HepG2 (cell line): Measurements from ENCODE around the gene SFT2D1. TPM values are rescaled to one million over a fixed set of nuclear protein-coding genes. Genes with fewer than 3 reads are reported as not detected.
A peak's percentile ranks its signal among the peaks of the same experiment; 100 is the strongest.

Experiments used
- ATRX ChIP-seq: sonication (generic); formaldehyde crosslinking; IDR thresholded peaks from 2 replicates; pipeline ENCODE4 v1.4.0; 2020; ENCODE audit warnings: missing genetic modification reagents, borderline replicate concordance
- FOXP1 ChIP-seq, 2 experiments: fragments of 450-650 bp in 1 of 2; IDR thresholded peaks; 2 replicates each; pipeline ENCODE4 v1.6.1; 2017 to 2018; ENCODE audit warnings: antibody characterized with exemption in 1 of 2
- KLF12 ChIP-seq: sonication (generic); formaldehyde crosslinking; IDR thresholded peaks from 2 replicates; pipeline ENCODE4 v1.4.0; 2020; ENCODE audit warnings: missing genetic modification reagents, borderline replicate concordance
- MIER2 ChIP-seq: IDR thresholded peaks from 2 replicates; pipeline ENCODE4 v1.6.1; 2016; ENCODE audit warnings: missing biosample characterization, missing genetic modification reagents
- ONECUT2 ChIP-seq: sonication (generic); formaldehyde crosslinking; IDR thresholded peaks from 2 replicates; pipeline ENCODE4 v1.4.0; 2020; ENCODE audit warnings: missing genetic modification reagents
- RFXAP ChIP-seq: sonication (generic); formaldehyde crosslinking; IDR thresholded peaks from 2 replicates; pipeline ENCODE4 v1.4.0; 2020; ENCODE audit warnings: missing genetic modification reagents, borderline replicate concordance
- SRSF4 ChIP-seq: fragments of 200-400 bp; formaldehyde crosslinking; IDR thresholded peaks from one replicate; pipeline ENCODE4 v1.6.1; 2018; ENCODE audit warnings: mild to moderate bottlenecking, low read depth, low read length, moderate library complexity; ENCODE audit not compliant: poor library complexity, severe bottlenecking
- SYNCRIP ChIP-seq: fragments of 200-400 bp; formaldehyde crosslinking; IDR thresholded peaks from 2 replicates; pipeline ENCODE4 v1.6.1; 2018; ENCODE audit warnings: mild to moderate bottlenecking, low read depth, low read length; ENCODE audit not compliant: insufficient read depth
- TARDBP ChIP-seq: sonication (generic); formaldehyde crosslinking; IDR thresholded peaks from 2 replicates; pipeline ENCODE4 v1.8.0; 2022; ENCODE audit warnings: mild to moderate bottlenecking, missing genetic modification reagents
- ZNF225 ChIP-seq: sonication (generic); formaldehyde crosslinking; IDR thresholded peaks from 2 replicates; pipeline ENCODE4 v1.4.0; 2020; ENCODE audit warnings: mild to moderate bottlenecking, missing genetic modification reagents
- ZNF263 ChIP-seq: sonication (generic); formaldehyde crosslinking; IDR thresholded peaks from 2 replicates; pipeline ENCODE4 v1.4.0; 2020; ENCODE audit warnings: missing genetic modification reagents
- ZNF446 ChIP-seq: sonication (generic); formaldehyde crosslinking; IDR thresholded peaks from 2 replicates; pipeline ENCODE4 v1.5.0; 2020; ENCODE audit warnings: mild to moderate bottlenecking, missing genetic modification reagents
- polyA plus RNA-seq, 8 experiments: library from polyadenylated mRNA; depleted of rRNA in 3 of 8; stranded (reverse) in 7 of 8; unstranded in 1 of 8; fragments of >200 nt; fragmentation: Illumina TruSeq in 4 of 8; extraction: Trizol in 4 of 8; gene quantifications; 2 replicates each; pipeline versions ENCODE4 v1.2.1 to v1.2.3, GENCODE V29; 2011 to 2016; ENCODE audit warnings: low read depth in 4 of 8, missing spikeins in 1 of 8, mixed read lengths in 1 of 8; ENCODE audit not compliant: insufficient read depth in 1 of 8
- total RNA-seq, 5 experiments: library from RNA; depleted of rRNA; stranded (reverse); fragments of >200 nt; fragmentation: Illumina TruSeq; extraction: Trizol; gene quantifications; 2 replicates each; pipeline ENCODE4 v1.2.3, GENCODE V29; 2016; ENCODE audit warnings: low read depth in 1 of 5
- TF ChIP-seq, protein P1 (sequence below): sonication (generic); formaldehyde crosslinking; IDR thresholded peaks from 2 replicates; pipeline ENCODE4 v1.4.0; 2020; ENCODE audit warnings: missing genetic modification reagents, mild to moderate bottlenecking, borderline replicate concordance
- TF ChIP-seq, protein P2 (sequence below): IDR thresholded peaks from 2 replicates; pipeline ENCODE4 v1.6.1; 2016; ENCODE audit warnings: control low read depth
- TF ChIP-seq, protein P3 (sequence below): sonication (generic); formaldehyde crosslinking; IDR thresholded peaks from 2 replicates; pipeline ENCODE4 v1.8.1; 2023; ENCODE audit warnings: missing genetic modification reagents, mild to moderate bottlenecking, borderline replicate concordance
- TF ChIP-seq, protein P4 (sequence below): sonication (generic); formaldehyde crosslinking; IDR thresholded peaks from 2 replicates; pipeline ENCODE4 v1.4.0; 2020; ENCODE audit warnings: mild to moderate bottlenecking, missing genetic modification reagents
- TF ChIP-seq, protein P5 (sequence below): sonication (generic); formaldehyde crosslinking; IDR thresholded peaks from 2 replicates; pipeline ENCODE4 v1.9.0; 2021; ENCODE audit warnings: missing genetic modification reagents, mild to moderate bottlenecking, borderline replicate concordance
- TF ChIP-seq, protein P6 (sequence below): sonication (generic); formaldehyde crosslinking; IDR thresholded peaks from 2 replicates; pipeline ENCODE4 v1.4.0; 2020; ENCODE audit warnings: mild to moderate bottlenecking, missing genetic modification reagents

The SFT2D1 gene
- total and polyA plus RNA-seq, 2 of the 13 experiments (the other 11 are each of a cell fraction or from before 2014, with no cell fraction given), result 115 to 147 TPM

DNA sequence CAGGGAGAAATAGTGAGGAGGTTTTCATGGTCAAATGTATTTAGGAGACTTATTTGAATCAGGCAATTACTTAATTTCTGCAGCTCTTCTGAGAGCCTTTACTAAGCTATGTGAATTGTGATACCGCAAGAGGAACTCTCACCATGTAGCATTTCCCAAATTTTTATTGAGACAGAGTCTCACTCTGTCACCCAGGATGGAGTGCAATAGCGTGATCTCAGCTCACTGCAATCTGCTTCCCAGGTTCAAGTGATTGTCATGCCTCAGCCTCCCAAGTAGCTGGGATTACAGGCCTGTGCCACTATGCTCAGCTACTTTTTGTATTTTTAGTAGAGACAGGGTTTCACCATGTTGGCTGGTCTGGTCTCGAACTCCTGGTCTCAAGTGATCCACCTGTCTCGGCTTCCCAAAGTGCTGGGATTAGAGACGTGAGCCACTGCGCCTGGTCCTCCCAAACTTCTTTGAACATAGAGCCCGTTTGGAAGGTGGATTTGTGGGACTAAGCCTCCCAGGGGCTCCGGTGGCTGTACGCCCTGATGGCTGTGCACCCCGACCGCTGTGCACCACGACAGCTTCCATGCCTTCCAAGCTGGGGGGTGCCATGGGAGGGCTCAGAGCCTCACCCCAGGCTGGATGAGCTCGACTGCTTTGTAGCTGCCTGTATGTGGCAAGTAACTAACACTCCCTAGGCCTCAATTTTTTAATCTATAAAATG lies 46.1 kb upstream of the SFT2D1 start (continued):
- no peak for TF ChIP-seq KLF12
- TF ChIP-seq, protein P1, sequence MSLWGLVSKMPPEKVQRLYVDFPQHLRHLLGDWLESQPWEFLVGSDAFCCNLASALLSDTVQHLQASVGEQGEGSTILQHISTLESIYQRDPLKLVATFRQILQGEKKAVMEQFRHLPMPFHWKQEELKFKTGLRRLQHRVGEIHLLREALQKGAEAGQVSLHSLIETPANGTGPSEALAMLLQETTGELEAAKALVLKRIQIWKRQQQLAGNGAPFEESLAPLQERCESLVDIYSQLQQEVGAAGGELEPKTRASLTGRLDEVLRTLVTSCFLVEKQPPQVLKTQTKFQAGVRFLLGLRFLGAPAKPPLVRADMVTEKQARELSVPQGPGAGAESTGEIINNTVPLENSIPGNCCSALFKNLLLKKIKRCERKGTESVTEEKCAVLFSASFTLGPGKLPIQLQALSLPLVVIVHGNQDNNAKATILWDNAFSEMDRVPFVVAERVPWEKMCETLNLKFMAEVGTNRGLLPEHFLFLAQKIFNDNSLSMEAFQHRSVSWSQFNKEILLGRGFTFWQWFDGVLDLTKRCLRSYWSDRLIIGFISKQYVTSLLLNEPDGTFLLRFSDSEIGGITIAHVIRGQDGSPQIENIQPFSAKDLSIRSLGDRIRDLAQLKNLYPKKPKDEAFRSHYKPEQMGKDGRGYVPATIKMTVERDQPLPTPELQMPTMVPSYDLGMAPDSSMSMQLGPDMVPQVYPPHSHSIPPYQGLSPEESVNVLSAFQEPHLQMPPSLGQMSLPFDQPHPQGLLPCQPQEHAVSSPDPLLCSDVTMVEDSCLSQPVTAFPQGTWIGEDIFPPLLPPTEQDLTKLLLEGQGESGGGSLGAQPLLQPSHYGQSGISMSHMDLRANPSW (CRISPR knock-in tag), result no peak; the same call in 1 of the 2 replicates
- TF ChIP-seq, protein P2, sequence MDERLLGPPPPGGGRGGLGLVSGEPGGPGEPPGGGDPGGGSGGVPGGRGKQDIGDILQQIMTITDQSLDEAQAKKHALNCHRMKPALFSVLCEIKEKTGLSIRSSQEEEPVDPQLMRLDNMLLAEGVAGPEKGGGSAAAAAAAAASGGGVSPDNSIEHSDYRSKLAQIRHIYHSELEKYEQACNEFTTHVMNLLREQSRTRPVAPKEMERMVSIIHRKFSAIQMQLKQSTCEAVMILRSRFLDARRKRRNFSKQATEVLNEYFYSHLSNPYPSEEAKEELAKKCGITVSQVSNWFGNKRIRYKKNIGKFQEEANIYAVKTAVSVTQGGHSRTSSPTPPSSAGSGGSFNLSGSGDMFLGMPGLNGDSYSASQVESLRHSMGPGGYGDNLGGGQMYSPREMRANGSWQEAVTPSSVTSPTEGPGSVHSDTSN (CRISPR knock-in tag), result 0 out of 2 replicates have a peak, but pooled peaks have one; percentile 4
- no peak for TF ChIP-seq ONECUT2 (CRISPR knock-in tag)
- TF ChIP-seq, protein P3, sequence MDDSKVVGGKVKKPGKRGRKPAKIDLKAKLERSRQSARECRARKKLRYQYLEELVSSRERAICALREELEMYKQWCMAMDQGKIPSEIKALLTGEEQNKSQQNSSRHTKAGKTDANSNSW (CRISPR knock-in tag), result 0 out of 2 replicates have a peak, but pooled peaks have one; percentile 9
- TF ChIP-seq, protein P4, sequence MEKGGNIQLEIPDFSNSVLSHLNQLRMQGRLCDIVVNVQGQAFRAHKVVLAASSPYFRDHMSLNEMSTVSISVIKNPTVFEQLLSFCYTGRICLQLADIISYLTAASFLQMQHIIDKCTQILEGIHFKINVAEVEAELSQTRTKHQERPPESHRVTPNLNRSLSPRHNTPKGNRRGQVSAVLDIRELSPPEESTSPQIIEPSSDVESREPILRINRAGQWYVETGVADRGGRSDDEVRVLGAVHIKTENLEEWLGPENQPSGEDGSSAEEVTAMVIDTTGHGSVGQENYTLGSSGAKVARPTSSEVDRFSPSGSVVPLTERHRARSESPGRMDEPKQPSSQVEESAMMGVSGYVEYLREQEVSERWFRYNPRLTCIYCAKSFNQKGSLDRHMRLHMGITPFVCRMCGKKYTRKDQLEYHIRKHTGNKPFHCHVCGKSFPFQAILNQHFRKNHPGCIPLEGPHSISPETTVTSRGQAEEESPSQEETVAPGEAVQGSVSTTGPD (CRISPR knock-in tag), result no peak
- no peak for TF ChIP-seq FOXP1 (IDR thresholded peaks at IDR 0.05)
- TF ChIP-seq FOXP1 (CRISPR knock-in tag; IDR thresholded peaks at IDR 0.05), result no peak
- TF ChIP-seq, protein P5, sequence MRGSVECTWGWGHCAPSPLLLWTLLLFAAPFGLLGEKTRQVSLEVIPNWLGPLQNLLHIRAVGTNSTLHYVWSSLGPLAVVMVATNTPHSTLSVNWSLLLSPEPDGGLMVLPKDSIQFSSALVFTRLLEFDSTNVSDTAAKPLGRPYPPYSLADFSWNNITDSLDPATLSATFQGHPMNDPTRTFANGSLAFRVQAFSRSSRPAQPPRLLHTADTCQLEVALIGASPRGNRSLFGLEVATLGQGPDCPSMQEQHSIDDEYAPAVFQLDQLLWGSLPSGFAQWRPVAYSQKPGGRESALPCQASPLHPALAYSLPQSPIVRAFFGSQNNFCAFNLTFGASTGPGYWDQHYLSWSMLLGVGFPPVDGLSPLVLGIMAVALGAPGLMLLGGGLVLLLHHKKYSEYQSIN, result no peak
- TF ChIP-seq MIER2 (CRISPR knock-in tag), result no peak
- TF ChIP-seq, protein P6, sequence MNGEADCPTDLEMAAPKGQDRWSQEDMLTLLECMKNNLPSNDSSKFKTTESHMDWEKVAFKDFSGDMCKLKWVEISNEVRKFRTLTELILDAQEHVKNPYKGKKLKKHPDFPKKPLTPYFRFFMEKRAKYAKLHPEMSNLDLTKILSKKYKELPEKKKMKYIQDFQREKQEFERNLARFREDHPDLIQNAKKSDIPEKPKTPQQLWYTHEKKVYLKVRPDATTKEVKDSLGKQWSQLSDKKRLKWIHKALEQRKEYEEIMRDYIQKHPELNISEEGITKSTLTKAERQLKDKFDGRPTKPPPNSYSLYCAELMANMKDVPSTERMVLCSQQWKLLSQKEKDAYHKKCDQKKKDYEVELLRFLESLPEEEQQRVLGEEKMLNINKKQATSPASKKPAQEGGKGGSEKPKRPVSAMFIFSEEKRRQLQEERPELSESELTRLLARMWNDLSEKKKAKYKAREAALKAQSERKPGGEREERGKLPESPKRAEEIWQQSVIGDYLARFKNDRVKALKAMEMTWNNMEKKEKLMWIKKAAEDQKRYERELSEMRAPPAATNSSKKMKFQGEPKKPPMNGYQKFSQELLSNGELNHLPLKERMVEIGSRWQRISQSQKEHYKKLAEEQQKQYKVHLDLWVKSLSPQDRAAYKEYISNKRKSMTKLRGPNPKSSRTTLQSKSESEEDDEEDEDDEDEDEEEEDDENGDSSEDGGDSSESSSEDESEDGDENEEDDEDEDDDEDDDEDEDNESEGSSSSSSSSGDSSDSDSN (CRISPR knock-in tag), result 0 out of 2 replicates have a peak, but pooled peaks have one; percentile 3
- TF ChIP-seq RFXAP, result 0 out of 2 replicates have a peak, but pooled peaks have one; percentile 9
- TF ChIP-seq ZNF263 (CRISPR knock-in tag), result no peak
- no peak for TF ChIP-seq ATRX (CRISPR knock-in tag)
- peak; percentile 33; the same call in 1 of the 2 replicates for TF ChIP-seq ZNF225
- TF ChIP-seq TARDBP (CRISPR knock-in tag), result no peak
- TF ChIP-seq ZNF446, result 0 out of 2 replicates have a peak, but pooled peaks have one; percentile 19
- TF ChIP-seq SYNCRIP, result no peak
- no peak for TF ChIP-seq SRSF4
